Activated naive CD4-positive, alpha-beta T cell treated with anti-CD3 and anti-CD28 coated beads, Interleukin-2, amount 50 U/mL, for 24 hours (primary cell): Measurements from ENCODE around the gene LRRC25.

ENCODE experiments used
- H3K27ac Mint-ChIP-seq: one replicate; pipeline ENCODE4 v1.8.0; 2021; ENCODE audit warnings: mild to moderate bottlenecking, mixed read lengths
- H3K27me3 Mint-ChIP-seq: one replicate; pipeline ENCODE4 v1.8.0; 2021; ENCODE audit warnings: mixed read lengths
- H3K36me3 Mint-ChIP-seq: one replicate; pipeline ENCODE4 v1.8.0; 2021; ENCODE audit warnings: mixed read lengths
- H3K4me1 Mint-ChIP-seq: one replicate; pipeline ENCODE4 v1.8.0; 2021; ENCODE audit warnings: mixed read lengths
- H3K4me3 Mint-ChIP-seq: one replicate; pipeline ENCODE4 v1.8.0; 2021; ENCODE audit warnings: mild to moderate bottlenecking, mixed read lengths
- H3K9me3 Mint-ChIP-seq: one replicate; pipeline ENCODE4 v1.8.0; 2021; ENCODE audit warnings: mixed read lengths

The LRRC25 gene

DNA sequence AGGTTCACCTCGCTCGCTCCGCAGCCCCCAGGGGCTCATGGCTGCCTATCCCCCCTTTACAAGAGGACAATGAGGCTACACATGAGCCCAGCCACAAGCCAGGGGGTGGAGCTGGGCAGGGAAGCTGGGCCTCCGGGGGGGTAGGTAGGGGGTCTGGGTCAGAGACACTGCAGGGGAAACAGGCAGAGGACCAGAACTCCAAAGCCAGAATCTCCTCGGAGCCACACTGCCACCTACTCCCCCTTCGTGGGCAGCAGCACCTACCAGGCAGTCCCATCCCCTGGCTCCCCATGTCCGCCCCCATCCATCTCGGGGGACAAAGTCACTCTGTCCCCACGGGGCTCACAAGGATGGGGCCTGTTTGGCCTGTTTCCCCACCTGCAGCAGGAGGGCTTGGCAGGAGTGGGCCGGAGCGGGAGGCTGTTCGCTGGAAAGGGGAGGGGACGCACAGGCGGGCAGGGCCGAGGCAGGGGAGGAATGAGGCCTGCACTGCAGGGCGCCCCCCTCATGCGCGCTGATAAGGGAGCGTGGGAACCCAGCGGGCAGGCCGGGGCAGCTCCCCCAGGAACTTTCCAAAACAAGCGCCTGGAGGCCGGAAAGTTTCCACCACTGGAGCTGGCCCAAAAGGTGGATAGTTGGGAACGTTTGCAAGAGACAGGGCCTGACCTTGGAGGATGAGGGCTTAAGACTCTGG is 41.1 kb upstream of the LRRC25 start:
- Mint-ChIP-seq H3K36me3 (peaks cover 6% of the 10 kb centered on the region), H3K27ac (no peak overlapping the region), H3K4me1 (peaks cover 30% of the 10 kb centered on the region), H3K9me3 (no peaks in the 10 kb centered on the region), H3K27me3 (no peaks in the 10 kb centered on the region), H3K4me3 (peak overlapping the region; percentile 11)

- no peaks in the 10 kb centered on the region for H3K9me3 Mint-ChIP-seq
- no peak within 1 kb of the TSS for H3K27ac Mint-ChIP-seq
- H3K4me1 Mint-ChIP-seq, result peaks cover 25% of the 10 kb centered on the region
- peaks cover 3% of the 10 kb centered on the region for H3K36me3 Mint-ChIP-seq
- peak within 1 kb of the TSS; percentile 73 for H3K4me3 Mint-ChIP-seq
- H3K27me3 Mint-ChIP-seq, result no peaks in the 10 kb centered on the region
Measured at GRCh38 chr19:18437491-18438330, 40.3 kb upstream of the LRRC25 start, which contains the start of gene ISYNA1. Gene ISYNA1, minus strand, starts transcription at chr19:18438133. Its CDS starts 154 bp downstream, at chr19:18437979.

DNA sequence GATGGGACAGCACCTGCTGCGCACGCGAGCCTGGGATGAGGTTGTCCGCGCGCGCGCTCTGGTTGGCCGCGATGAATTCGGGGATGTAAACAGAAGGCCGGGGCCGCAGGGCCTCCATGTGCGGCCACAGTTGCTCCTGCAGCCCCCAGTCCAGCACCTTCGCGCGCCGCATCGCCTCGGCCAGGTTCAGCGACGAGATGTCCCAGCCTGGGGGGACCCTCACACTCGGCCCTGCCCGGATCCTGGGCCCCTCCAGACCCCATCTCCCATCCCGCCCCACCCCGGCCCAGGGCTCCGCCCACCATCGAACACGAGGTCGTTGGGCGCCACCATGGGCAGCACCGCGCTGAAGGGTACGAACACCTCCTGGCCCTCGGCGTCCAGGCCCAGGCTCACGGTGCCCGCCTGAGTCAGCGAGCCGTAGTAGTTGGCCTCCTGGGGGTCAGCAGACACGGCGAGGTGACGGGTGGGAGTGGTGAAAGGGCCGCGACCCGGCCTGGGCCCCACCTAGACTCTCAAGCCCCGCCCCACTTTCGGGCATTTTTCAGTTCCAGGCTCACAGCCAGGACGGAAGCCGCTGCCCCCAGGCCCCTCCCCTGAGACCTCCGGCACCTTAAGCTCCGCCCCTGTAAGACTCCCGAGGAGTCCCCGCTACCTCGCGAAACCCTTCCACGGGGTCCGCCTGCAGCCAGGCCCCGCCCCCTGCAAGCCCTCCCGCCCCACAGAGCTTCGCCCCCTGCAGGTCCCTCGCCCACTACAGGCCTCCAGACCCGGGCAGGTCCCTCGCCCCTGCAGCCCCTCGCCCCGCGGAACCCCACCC is 39.5 kb upstream of the LRRC25 start:
- H3K4me3 Mint-ChIP-seq, result peak overlapping the region; percentile 73
- no peaks in the 10 kb centered on the region for H3K36me3 Mint-ChIP-seq
- H3K27me3 Mint-ChIP-seq, result no peaks in the 10 kb centered on the region
- H3K4me1 Mint-ChIP-seq, result peaks cover 18% of the 10 kb centered on the region
- no peak overlapping the region for H3K27ac Mint-ChIP-seq
- no peaks in the 10 kb centered on the region for H3K9me3 Mint-ChIP-seq

- H3K27me3 Mint-ChIP-seq, result no peaks in the 10 kb centered on the region
- H3K27ac Mint-ChIP-seq, result no peak overlapping the region
- peaks cover 15% of the 10 kb centered on the region for H3K4me1 Mint-ChIP-seq
- H3K4me3 Mint-ChIP-seq, result peak overlapping the region; percentile 52
- H3K36me3 Mint-ChIP-seq, result no peaks in the 10 kb centered on the region
- no peaks in the 10 kb centered on the region for H3K9me3 Mint-ChIP-seq
Measured at GRCh38 chr19:18435842-18436670, 38.6 kb upstream of the LRRC25 start.

- no peak overlapping the region for H3K27ac Mint-ChIP-seq
Measured at GRCh38 chr19:18435178-18435841, 37.9 kb upstream of the LRRC25 start.

DNA sequence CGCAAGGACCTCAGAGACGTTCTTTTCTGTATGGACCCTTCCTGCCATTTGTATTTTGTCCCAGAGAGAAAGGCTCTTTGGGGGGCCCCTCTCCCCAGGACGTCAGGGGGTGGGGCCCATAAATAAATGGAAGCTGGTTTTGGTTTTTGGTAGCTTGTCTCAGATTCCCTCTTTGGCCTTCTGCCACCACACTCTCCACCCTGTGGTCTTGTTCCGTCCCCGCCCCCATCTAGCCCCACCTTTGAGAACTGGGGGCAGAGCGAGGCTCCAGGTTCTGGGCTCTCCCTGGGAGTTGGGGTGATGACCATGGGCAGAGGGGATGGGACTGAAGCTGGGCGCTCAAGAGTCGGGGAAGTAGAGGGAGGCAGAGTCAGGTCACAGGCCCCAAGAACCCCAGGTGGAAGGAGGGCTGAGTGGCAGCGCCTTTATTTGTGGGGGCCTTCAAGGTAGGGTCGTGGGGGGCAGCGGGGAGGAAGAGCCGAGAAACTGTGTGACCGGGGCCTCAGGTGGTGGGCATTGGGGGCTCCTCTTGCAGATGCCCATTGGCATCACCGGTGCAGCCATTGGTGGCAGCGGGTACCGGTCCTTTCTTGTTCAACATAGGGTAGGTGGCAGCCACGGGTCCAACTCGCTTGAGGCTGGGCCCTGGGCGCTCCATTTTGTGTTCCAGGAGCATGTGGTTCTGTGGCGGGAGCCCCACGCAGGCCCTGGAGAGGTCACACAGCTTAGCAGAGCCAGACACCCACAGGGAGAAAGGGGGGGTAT is 37.2 kb upstream of the LRRC25 start:
- Mint-ChIP-seq H3K4me1 (peaks cover 12% of the 10 kb centered on the region), H3K4me3 (peak overlapping the region; percentile 59)

More at GRCh38 chr19:18435178-18435841, 37.9 kb upstream of the LRRC25 start:
- no peaks in the 10 kb centered on the region for H3K9me3 Mint-ChIP-seq
- H3K4me3 Mint-ChIP-seq, result no peak overlapping the region
- H3K4me1 Mint-ChIP-seq, result peaks cover 12% of the 10 kb centered on the region
- no peaks in the 10 kb centered on the region for H3K27me3 Mint-ChIP-seq
- H3K36me3 Mint-ChIP-seq, result no peaks in the 10 kb centered on the region

GRCh38 chr19:18433735-18434398 is 36.4 kb upstream of the LRRC25 start:
- Mint-ChIP-seq H3K9me3 (no peaks in the 10 kb centered on the region), H3K27ac (no peak overlapping the region), H3K4me3 (peak overlapping the region; percentile 59), H3K4me1 (peaks cover 12% of the 10 kb centered on the region), H3K27me3 (no peaks in the 10 kb centered on the region), H3K36me3 (no peaks in the 10 kb centered on the region)

More for the DNA sequence above, 37.2 kb upstream of the LRRC25 start:
- H3K9me3 Mint-ChIP-seq, result no peaks in the 10 kb centered on the region
- H3K36me3 Mint-ChIP-seq, result no peaks in the 10 kb centered on the region
- H3K27ac Mint-ChIP-seq, result no peak overlapping the region
- no peaks in the 10 kb centered on the region for H3K27me3 Mint-ChIP-seq

DNA sequence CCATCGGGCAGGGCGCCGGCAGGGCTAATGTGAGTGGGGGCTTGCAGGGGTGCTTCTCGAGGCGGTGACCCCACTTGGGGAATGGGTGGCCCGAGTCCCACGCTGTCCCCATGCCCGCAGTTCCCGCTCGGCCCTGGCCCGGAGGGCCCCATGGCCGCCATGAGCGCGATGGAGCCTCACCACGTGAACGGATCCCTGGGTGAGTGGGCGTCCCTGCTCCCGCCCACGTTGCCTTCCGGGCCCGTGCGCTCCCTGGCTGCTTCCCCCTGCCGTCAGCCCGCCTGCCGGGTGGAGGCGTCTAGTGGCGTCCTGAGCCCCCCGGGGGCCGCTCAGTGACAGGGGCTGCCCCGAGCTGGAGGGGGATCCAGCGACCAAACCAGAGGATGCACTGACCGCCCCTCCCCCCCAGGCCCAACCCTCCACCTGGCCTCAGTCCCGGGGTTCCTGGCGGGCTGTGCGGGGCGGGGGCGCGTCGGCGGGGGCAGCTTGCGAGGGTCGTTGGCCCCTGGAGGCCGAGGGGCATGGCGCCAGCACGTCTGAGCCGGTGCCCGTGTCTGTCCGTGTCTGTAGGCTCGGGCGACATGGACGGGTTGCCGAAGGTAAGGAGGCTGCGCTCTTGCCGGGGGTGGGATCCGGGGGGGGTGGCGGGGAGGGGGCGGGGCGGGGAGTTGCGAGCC is 35.7 kb upstream of the LRRC25 start:
- Mint-ChIP-seq H3K4me1 (peaks cover 12% of the 10 kb centered on the region), H3K27me3 (no peaks in the 10 kb centered on the region), H3K27ac (peak overlapping the region; percentile 65), H3K9me3 (no peaks in the 10 kb centered on the region), H3K4me3 (peak overlapping the region; percentile 77), H3K36me3 (no peaks in the 10 kb centered on the region)

GRCh38 chr19:18432275-18433014 is 35.0 kb upstream of the LRRC25 start:
- H3K4me3 Mint-ChIP-seq, result peak overlapping the region; percentile 77

GRCh38 chr19:18431351-18432197 is 34.2 kb upstream of the LRRC25 start:
- Mint-ChIP-seq H3K4me3 (no peak overlapping the region), H3K9me3 (no peaks in the 10 kb centered on the region), H3K27me3 (no peaks in the 10 kb centered on the region), H3K4me1 (peaks cover 12% of the 10 kb centered on the region), H3K36me3 (no peaks in the 10 kb centered on the region), H3K27ac (no peak overlapping the region)

More at GRCh38 chr19:18432275-18433014, 35.0 kb upstream of the LRRC25 start:
- Mint-ChIP-seq H3K27ac (peak overlapping the region; percentile 65), H3K9me3 (no peaks in the 10 kb centered on the region), H3K36me3 (no peaks in the 10 kb centered on the region), H3K4me1 (peaks cover 12% of the 10 kb centered on the region), H3K27me3 (no peaks in the 10 kb centered on the region)

DNA sequence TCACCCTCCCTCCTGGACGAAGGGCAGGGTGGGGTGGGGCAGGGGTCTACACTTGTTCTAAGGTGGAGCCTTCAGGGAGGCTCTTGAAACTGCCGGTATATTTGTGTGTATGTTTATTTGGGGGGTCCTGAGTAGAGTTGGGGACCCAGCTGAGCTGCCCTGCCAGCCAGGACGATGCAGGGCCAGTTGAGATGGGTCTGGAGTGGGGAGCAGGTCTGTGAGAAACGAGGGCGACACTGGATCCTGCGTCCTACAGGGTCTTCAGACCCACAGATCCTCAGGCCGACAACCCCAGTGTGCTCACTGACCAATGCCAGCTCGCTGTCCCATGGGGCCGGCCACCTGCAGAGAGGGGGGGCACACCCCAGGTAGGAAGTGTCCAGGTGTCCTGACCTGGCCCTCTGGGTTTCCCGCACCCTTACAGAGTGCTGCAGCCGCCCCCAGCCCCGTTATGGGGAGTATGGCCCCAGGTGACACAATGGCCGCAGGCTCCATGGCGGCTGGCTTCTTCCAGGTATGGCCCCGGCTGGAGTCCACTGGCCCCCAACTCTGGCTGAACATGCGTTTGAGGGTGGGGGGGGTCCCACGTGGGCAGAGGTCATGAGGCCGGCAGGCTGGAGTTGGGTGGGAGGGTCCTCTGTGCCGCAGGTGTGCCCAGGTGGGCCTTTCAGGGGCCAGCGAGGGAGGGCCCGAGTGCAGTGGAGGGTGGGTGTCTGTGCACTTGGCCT is 33.2 kb upstream of the LRRC25 start:
- no peaks in the 10 kb centered on the region for H3K9me3 Mint-ChIP-seq

More for the DNA sequence above, 33.2 kb upstream of the LRRC25 start:
- H3K27ac Mint-ChIP-seq, result no peak overlapping the region
- H3K4me3 Mint-ChIP-seq, result peak overlapping the region; percentile 30
- peaks cover 9% of the 10 kb centered on the region for H3K4me1 Mint-ChIP-seq
- no peaks in the 10 kb centered on the region for H3K36me3 Mint-ChIP-seq
- H3K27me3 Mint-ChIP-seq, result no peaks in the 10 kb centered on the region
